Activated CD4-positive, alpha-beta T cell treated with anti-CD3 and anti-CD28 coated beads, Interleukin-2, amount 10 ng/mL, durations not matched to agents 24 days and 14 days (primary cell): ENCODE results near the gene APH1A. TPM values are rescaled to one million over a fixed set of nuclear protein-coding genes. Genes with fewer than 3 reads are reported as not detected.
"Not testable (repeated sequence)": the region's sequence is repeated elsewhere in the genome, so short reads cannot be mapped to it uniquely, and the experiment has no call there.

Experiments used
- DNase-seq: peaks from one replicate; pipeline ENCODE4 v3.0.0; 2022
- H3K27ac Mint-ChIP-seq: one replicate; pipeline ENCODE4 v1.8.0; 2022; ENCODE audit warnings: mild to moderate bottlenecking, mixed read lengths
- H3K27me3 Mint-ChIP-seq: one replicate; pipeline ENCODE4 v1.8.0; 2022; ENCODE audit warnings: mixed read lengths
- H3K36me3 Mint-ChIP-seq: one replicate; pipeline ENCODE4 v1.8.0; 2022; ENCODE audit warnings: low read depth, mild to moderate bottlenecking, mixed read lengths
- H3K4me1 Mint-ChIP-seq: one replicate; pipeline ENCODE4 v1.8.0; 2021; ENCODE audit warnings: mixed read lengths
- H3K4me3 Mint-ChIP-seq: one replicate; pipeline ENCODE4 v1.8.0; 2022; ENCODE audit warnings: mild to moderate bottlenecking, moderate library complexity, mixed read lengths
- H3K9me3 Mint-ChIP-seq: one replicate; pipeline ENCODE4 v1.8.0; 2021; ENCODE audit warnings: mixed read lengths
- intact Hi-C: fragments of 100-400 bp; cut with micrococcal nuclease; formaldehyde crosslinking; loops from one replicate; pipeline ENCODE4 v1.15.1; 2023
- total RNA-seq: library from RNA; stranded (reverse); gene quantifications from 2 replicates; pipeline ENCODE4 v1.2.3, GENCODE V29; 2022

Gene APH1A
- total RNA-seq, 1 donor from 2014 or later: 105 TPM

DNA sequence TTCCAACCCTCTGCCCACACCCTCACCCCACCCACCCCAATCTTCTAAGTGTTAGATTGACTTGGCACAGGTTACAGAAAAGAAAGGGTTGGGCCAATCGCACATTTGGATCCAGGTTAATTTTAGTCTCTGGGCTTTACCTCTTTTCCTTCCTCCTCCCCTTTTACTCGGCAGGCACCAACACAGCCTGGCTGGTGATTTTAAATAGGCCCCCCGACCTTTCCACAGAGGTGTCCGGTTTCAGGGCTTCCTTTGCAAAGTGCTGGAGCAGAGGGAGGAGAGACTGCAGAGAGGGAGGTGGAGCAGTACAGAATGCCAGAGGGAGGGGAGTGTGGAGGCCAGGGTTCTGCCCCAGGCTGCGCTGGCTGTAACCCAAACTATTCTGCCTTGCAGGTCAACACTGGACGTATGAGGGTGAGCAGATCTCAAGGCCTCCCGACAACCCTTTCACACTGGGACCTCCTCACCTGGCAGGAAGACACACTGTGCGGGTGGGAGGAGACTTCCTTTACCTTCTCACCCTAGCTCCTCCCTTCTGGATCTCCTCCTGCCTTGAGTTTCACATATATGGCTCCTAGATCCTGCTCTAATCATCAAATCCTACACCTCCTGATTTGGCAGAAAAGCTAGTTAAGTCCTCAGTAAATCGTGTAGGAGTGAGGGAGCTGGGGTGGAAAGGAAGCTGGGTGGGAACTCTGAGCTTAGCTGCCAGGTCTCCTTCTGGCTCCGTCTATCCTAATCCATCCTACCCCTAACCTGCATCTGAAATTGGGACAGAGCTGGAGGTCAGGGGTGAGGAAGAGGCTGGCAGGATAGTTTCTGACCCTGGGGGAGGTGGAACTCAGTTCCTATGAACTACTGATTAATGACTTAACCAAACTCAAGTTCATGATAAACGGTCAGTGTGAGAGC, 8.8 kb downstream of the APH1A start:
- DNase-seq: no peak
- Mint-ChIP-seq H3K27me3 (peaks cover 49% of the 10 kb centered on the region), H3K4me1 (peaks cover 18% of the 10 kb centered on the region), H3K4me3 (no peak overlapping the region), H3K27ac (no peak overlapping the region), H3K9me3 (no peaks in the 10 kb centered on the region), H3K36me3 (peaks cover 4% of the 10 kb centered on the region)
- intact Hi-C loops: loop anchor here (5.0 kb wide), 3 partner anchors 62 to 272 kb away; partner anchors contain the start of gene PRPF3

DNA sequence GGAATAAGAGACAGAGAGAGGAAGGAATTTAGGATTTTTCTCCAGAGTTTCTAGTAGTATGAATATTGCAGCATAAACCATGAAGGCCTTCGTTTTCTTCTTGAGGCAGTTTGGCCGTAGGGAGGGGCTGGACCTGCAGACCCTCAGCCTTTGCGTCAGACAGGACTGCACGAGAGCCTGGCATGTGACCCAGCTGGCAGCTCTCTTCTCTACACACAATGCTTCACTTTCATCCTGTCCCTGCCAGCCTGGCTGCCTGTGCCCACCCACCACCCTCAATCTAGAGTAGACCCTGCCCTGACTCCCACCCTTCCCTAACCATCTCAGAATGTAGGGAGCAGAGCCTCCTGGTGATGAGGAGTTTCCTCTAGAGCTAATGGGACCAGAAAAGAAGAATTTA, 9.6 kb downstream of the APH1A start:
- no peaks in the 10 kb centered on the region for H3K9me3 Mint-ChIP-seq
- no peaks in the 10 kb centered on the region for H3K36me3 Mint-ChIP-seq
- H3K27me3 Mint-ChIP-seq: peaks cover 49% of the 10 kb centered on the region
- intact Hi-C loops: loop anchor here (5.0 kb wide), 3 partner anchors 63 to 273 kb away; partner anchors contain the start of gene PRPF3
- peaks cover 18% of the 10 kb centered on the region for H3K4me1 Mint-ChIP-seq
- no peak overlapping the region for H3K4me3 Mint-ChIP-seq
- H3K27ac Mint-ChIP-seq: no peak overlapping the region
- no peak for DNase-seq

GRCh38 chr1:150257624-150258585, 10.9 kb downstream of the APH1A start, which contains the start of gene CA14:
Gene CA14 (plus strand): TSS chr1:150257774. CDS start chr1:150258129, 355 bp downstream.
- H3K4me3 Mint-ChIP-seq: no peak within 1 kb of the TSS
- intact Hi-C loops: loop anchor here (2.0 to 5.0 kb wide), 4 partner anchors 21 to 274 kb away; partner anchors contain the start of genes ANP32E and PRPF3

GRCh38 chr1:150256554-150257341, 12.1 kb downstream of the APH1A start:
- Mint-ChIP-seq H3K9me3 (no peaks in the 10 kb centered on the region), H3K4me3 (no peak overlapping the region), H3K27me3 (peaks cover 52% of the 10 kb centered on the region), H3K4me1 (peaks cover 18% of the 10 kb centered on the region), H3K27ac (no peak overlapping the region), H3K36me3 (no peaks in the 10 kb centered on the region)
- intact Hi-C loops: loop anchor here (2.0 to 5.0 kb wide), 4 partner anchors 20 to 276 kb away; partner anchors contain the start of genes ANP32E and PRPF3
- no peak for DNase-seq

More at GRCh38 chr1:150257624-150258585, 10.9 kb downstream of the APH1A start, which contains the start of gene CA14:
- Mint-ChIP-seq H3K4me1 (peaks cover 18% of the 10 kb centered on the region), H3K36me3 (no peaks in the 10 kb centered on the region), H3K9me3 (no peaks in the 10 kb centered on the region), H3K27ac (no peak within 1 kb of the TSS), H3K27me3 (peaks cover 52% of the 10 kb centered on the region)
- DNase-seq: no peak

- intact Hi-C loops: loop anchor here (2.0 to 5.0 kb wide), 4 partner anchors 19 to 276 kb away; partner anchors contain the start of genes ANP32E and PRPF3
- Mint-ChIP-seq H3K36me3 (no peaks in the 10 kb centered on the region), H3K27ac (no peak overlapping the region), H3K9me3 (no peaks in the 10 kb centered on the region), H3K4me3 (peak overlapping the region; percentile 76), H3K4me1 (peaks cover 18% of the 10 kb centered on the region), H3K27me3 (peaks cover 52% of the 10 kb centered on the region)
- DNase-seq: no peak
Measured at GRCh38 chr1:150256198-150256553, 12.6 kb downstream of the APH1A start.

- Mint-ChIP-seq H3K36me3 (no peaks in the 10 kb centered on the region), H3K27me3 (peaks cover 9% of the 10 kb centered on the region), H3K9me3 (no peaks in the 10 kb centered on the region), H3K4me1 (no peaks in the 10 kb centered on the region), H3K27ac (no peak overlapping the region), H3K4me3 (no peak overlapping the region)
- no peak for DNase-seq
- intact Hi-C loops: no loop called here
Measured at GRCh38 chr1:150249936-150250335, 18.9 kb downstream of the APH1A start.

GRCh38 chr1:150243003-150243402, 25.8 kb downstream of the APH1A start:
- Mint-ChIP-seq H3K36me3 (no peaks in the 10 kb centered on the region), H3K9me3 (no peaks in the 10 kb centered on the region), H3K4me1 (no peaks in the 10 kb centered on the region), H3K27ac (no peak overlapping the region), H3K27me3 (peaks cover 11% of the 10 kb centered on the region), H3K4me3 (no peak overlapping the region)
- no peak for DNase-seq
- intact Hi-C loops: no loop called here

- Mint-ChIP-seq H3K4me3 (no peak overlapping the region), H3K9me3 (no peaks in the 10 kb centered on the region), H3K27ac (peak overlapping the region; percentile 8), H3K27me3 (peaks cover 6% of the 10 kb centered on the region), H3K4me1 (peaks cover 15% of the 10 kb centered on the region), H3K36me3 (peaks cover 12% of the 10 kb centered on the region)
- no peak for DNase-seq
- intact Hi-C loops: loop anchor here (2.0 to 10.0 kb wide), 4 partner anchors 19 to 737 kb away; partner anchors contain the start of genes CA14, CERS2 and CIART
Measured at GRCh38 chr1:150237746-150238145, 31.1 kb downstream of the APH1A start.

DNA sequence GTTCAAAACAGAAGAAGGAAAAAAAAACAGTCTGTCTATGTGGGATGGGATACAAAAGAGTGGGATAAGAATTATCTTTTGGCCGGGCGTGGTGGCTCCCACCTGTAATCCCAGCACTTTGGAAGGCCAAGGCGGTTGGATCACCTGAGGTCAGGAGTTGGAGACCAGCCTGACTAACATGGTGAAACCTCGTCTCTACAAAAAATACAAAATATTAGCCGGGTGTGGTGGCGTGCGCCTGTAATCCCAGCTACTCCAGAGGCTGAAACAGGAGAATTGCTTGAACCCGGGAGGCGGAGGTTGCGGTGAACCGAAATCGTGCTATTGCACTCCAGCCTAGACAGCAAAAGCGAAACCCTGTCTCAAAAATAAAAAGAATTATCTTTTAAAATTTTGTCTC, 31.6 kb downstream of the APH1A start:
- not testable (repeated sequence) for H3K27ac Mint-ChIP-seq, DNase-seq, H3K27me3 Mint-ChIP-seq, H3K9me3 Mint-ChIP-seq, H3K4me3 Mint-ChIP-seq
- intact Hi-C loops: loop anchor here (2.0 to 10.0 kb wide), 4 partner anchors 20 to 738 kb away; partner anchors contain the start of genes CA14, CERS2 and CIART
- peaks cover 16% of the 10 kb centered on the region for H3K4me1 Mint-ChIP-seq
- H3K36me3 Mint-ChIP-seq: peaks cover 12% of the 10 kb centered on the region

- Mint-ChIP-seq H3K4me3 (no peak overlapping the region), H3K4me1 (peaks cover 16% of the 10 kb centered on the region), H3K36me3 (peaks cover 12% of the 10 kb centered on the region), H3K9me3 (no peaks in the 10 kb centered on the region), H3K27ac (no peak overlapping the region), H3K27me3 (peaks cover 6% of the 10 kb centered on the region)
- intact Hi-C loops: loop anchor here (1.0 to 10.0 kb wide), 6 partner anchors 20 to 738 kb away; partner anchors contain the start of genes APH1A, CA14, CERS2 and CIART
- DNase-seq: no peak
Measured at GRCh38 chr1:150236614-150237100, 32.2 kb downstream of the APH1A start.

- Mint-ChIP-seq H3K9me3 (no peaks in the 10 kb centered on the region), H3K27me3 (peaks cover 6% of the 10 kb centered on the region), H3K36me3 (peaks cover 12% of the 10 kb centered on the region), H3K4me3 (no peak within 1 kb of the TSS), H3K4me1 (peaks cover 16% of the 10 kb centered on the region), H3K27ac (no peak within 1 kb of the TSS)
- peak; percentile 98 for DNase-seq
- intact Hi-C loops: loop anchor here (1.0 to 10.0 kb wide), 6 partner anchors 21 to 739 kb away; partner anchors contain the start of genes APH1A, CA14, CERS2 and CIART
Measured at GRCh38 chr1:150235852-150236613, 32.8 kb downstream of the APH1A start, which contains the start of gene ANP32E. Gene ANP32E (minus strand): TSS chr1:150236112. CDS start chr1:150235786, 326 bp downstream.
